GM18502 (cell line): Measurements from ENCODE around the gene MAPK13.
"Not testable (repeated sequence)": the region's sequence is repeated elsewhere in the genome, so short reads cannot be mapped to it uniquely, and the experiment has no call there.

Experiments
- ATAC-seq: cut with Tn5 transposase; IDR thresholded peaks from one replicate; pipeline ENCODE4 v1.9.1; 2021; ENCODE audit warnings: mild to moderate bottlenecking; ENCODE audit not compliant: unreplicated experiment, poor library complexity

MAPK13 gene

GRCh38 chr6:36129941-36130666 is at the start of gene MAPK13:
Gene MAPK13, plus strand, starts transcription at chr6:36130513. Its CDS starts 70 bp downstream, at chr6:36130583.
- ATAC-seq, result no peak

DNA sequence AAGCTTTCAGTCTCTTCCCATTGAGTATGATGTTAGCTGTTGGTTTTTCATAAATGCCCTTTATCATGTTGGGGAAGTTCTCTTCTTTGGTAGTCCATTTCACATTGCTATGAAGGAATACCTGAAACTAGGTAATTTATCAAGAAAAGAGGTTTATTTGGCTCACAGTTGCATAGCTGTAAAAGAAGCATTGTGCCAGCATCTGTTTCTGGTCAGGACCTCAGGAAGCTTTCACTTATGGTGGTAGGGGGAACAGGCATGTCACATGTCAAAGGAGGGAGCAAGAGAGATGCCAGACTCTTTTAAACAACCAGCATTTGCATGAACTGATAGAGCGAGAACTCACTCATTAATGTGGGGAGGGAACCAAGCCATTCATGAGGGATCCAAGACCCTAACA is 48.0 kb upstream of the MAPK13 start:
- ATAC-seq, result no peak

DNA sequence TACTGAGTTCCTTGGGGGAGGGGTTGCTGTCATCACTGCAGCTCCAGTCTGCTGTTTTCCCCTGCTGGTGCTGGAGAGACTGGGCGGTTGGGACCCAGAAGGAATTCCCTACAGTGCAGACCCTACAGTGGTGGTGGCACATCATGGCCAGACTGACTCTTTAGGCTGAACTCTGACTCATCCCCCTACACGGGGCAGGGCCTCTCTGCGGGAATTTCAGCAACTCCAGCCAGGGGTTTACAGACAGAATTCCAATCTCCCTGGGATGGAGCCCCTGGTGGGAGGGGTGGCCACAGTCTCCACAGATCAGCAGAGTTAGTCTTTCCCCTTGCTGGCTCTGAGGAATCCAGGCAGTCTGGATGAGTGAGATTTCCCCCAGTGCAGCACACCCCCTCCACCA is 46.9 kb upstream of the MAPK13 start:
- ATAC-seq, result no peak

DNA sequence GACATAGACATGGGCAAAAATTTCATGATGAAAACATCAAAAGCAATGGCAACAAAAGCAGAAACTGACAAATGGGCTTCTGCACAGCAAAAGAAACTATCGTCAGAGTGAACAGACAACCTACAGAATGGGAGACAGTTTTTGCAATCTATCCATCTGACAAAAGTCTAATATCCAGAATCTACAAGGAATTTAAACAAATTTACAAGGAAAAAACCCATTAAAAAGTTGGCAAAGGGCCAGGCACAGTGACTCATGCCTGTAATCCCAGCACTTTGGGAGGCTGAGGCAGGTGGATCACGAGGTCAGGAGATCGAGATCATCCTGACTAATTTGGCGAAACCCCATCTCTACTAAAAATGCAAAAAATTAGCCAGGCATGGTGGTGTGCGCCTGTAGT is 42.1 kb upstream of the MAPK13 start:
- not testable (repeated sequence) for ATAC-seq

DNA sequence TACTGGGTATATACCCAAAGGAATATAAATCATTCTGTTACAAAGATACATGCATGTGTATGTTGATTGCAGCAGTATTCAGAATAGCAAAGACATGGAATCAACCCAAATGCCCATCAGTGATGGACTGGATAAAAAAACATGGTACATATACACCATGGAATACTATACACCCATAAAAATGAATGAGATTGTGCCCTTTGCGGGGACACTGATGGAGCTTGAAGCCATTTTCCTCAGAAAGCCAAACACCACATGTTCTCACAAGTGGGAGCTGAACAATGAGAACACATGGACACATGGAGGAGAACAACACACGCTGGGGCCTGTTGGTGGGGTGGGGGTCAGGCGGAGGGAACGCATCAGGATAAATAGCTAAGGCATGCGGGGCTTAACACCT is 41.3 kb upstream of the MAPK13 start:
- no peak for ATAC-seq

DNA sequence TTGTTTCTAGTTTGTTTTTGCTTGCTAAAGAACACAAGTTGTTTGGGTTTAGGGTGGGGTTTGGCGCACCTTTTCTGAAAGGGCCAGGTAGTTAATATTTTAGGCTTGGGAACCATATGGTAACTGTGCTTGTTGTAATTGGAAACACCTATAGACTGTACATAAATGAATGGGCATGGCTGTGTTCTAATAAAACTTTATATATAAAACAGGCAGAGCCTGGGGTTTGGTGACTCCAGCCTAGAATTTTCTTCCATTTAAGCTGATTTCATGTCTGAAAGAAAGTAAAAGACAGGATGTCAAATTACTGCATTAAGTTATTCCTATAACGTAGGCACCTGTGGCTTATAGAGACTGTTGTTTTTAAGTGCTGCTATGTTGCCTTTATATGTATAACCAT is 36.1 kb upstream of the MAPK13 start:
- ATAC-seq, result no peak

- ATAC-seq, result peak; percentile 68
Measured at GRCh38 chr6:36094753-36095496, 35.4 kb upstream of the MAPK13 start.

- ATAC-seq, result no peak
Measured at GRCh38 chr6:36095497-36096391, 34.6 kb upstream of the MAPK13 start.

DNA sequence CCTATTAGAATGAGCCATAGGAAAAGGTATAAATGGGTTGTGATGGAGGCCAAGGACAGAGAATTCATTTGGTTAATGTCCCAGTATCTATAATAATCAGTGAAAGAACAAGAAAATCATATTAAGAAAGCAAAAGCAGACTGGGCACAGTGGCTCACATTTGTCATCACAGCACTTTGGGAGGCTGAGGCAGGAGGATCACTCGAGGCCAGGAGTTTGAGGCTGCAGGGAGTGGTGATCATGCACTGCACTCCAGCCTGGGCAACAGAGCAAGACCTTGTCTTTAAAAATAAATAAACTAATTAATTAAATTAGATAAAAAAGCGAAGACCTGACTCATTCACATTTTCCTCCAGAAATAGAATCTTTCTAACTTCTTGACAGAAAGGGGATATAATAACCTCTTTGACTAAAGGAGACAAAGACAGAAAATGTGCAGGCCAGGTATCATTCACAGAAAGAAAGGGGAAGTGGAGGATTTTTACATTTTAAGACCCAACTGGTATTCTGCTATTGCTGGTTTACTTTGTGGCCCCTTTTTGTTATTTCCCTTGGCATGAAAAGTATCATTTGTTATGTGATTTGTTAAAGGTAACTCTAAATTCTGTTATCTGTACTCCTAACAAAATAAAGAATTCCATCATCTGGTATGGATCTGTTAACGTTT is 31.9 kb upstream of the MAPK13 start:
- no peak for ATAC-seq

GRCh38 chr6:36098920-36099647 is 31.2 kb upstream of the MAPK13 start:
- no peak for ATAC-seq

DNA sequence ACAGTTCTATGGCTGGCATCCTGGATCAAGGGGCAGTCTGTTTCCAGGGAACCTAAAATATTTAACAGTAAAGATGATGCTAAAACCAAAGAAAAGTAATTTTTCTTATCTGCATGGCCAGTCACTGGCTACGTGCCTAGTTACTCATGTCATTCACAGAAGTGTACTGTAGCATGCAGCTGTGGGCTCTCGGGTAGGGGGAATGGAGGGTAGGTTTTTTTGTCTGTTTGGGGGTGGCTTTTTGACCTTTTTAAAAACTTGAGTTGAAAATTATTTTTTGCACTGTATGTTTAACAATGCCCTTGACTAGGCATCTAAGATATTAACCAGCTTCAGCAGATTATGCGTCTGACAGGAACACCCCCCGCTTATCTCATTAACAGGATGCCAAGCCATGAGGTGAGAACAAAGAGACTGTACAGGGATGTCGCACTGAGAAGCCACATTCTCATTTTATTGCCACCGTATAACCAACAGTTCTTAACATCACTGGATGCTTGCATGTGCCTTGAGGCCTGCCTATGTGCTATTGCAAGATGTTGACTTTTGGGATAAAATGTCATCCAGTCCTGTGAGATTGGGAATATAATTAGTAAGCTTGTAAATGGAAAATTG is 30.3 kb upstream of the MAPK13 start:
- no peak for ATAC-seq

DNA sequence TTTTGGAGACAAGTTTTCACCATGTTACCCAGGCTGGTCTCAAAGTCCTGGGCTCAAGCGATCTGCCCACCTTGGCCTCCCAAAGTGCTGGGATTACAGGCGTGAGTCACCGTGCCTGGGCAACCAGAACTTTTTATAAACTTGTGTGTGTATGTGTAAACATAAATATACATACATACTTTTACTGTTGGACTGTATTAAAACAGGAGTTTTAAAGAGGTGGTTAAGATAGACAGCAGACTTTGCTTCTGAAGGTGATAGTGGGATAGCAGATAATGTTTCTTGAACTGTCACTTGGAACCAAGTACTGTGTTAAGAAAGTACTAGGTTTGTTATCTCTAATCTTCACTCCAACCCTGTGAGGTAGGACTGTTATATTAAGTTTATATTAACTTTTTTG is 28.6 kb upstream of the MAPK13 start:
- no peak for ATAC-seq

DNA sequence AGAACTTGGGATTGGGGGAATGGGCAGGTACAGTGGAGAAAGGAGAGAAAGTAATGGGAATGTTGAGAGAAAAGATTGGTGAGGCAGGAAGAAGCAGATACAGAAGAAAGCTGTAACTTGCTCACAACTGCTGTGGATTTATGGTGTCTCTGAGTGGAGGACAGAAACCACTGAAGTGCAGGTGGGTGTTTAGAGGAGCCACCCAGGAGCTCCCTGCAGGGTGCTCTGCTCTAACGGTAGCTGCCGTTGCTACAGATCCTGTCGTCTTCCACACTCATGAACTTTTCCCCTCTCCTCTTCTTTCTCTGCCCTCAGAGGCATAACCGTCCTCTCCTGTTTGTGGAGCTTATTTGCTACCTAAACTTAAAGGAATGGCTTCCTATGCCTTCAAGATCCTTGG is 27.5 kb upstream of the MAPK13 start:
- ATAC-seq, result no peak

- ATAC-seq, result no peak
Measured at GRCh38 chr6:36104836-36105235, 25.5 kb upstream of the MAPK13 start.

- ATAC-seq, result no peak
Measured at GRCh38 chr6:36109092-36109491, 21.2 kb upstream of the MAPK13 start.

GRCh38 chr6:36110050-36110449 is 20.3 kb upstream of the MAPK13 start:
- no peak for ATAC-seq

DNA sequence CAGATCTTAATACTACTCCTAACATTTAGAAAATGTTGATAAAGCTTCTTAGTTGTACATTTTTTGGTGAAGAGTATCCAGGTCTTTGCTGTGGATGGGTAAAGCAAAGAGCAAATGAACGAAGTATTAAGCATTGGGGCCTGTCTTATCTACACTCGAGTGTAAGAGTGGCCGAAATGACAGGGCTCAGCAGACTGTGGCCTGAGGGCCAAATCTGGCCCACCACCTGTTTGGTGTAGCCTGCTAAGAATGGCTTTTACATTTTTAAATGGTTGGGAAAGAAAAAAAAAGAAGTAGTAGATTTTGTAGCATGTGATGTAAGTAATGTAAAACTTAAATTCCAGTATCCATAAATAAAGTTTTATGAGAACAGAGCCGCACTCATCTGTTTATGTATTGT is 19.4 kb upstream of the MAPK13 start:
- no peak for ATAC-seq

GRCh38 chr6:36111526-36111925 is 18.8 kb upstream of the MAPK13 start:
- no peak for ATAC-seq

DNA sequence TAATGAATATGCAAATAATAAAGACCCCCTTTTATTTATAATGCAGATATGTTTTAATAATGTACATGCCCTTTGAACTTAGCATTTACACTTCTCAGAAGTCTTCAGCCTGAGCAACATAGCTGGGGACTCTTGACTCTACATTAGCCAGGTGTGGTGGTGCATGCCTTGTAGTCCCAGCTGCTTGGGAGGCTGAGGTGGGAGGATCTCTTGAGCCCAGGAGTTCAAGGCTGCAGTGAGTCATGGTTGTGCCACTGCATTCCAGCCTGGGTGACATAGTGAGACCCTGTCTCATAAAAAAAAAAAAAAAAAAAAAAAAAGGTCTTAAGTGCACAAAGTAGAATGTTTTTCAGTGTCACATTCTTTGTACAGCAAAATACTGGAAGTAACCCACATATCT is 17.3 kb upstream of the MAPK13 start:
- ATAC-seq, result no peak
